HEK293T (cell line): ENCODE measurements around the gene SNX19.

Experiments
- ARNT ChIP-seq: fragments of 450-650 bp; IDR thresholded peaks from 2 replicates; pipeline ENCODE4 v1.6.1; 2017; ENCODE audit warnings: mild to moderate bottlenecking
- ELF4 ChIP-seq: fragments of 450-650 bp; IDR thresholded peaks from 2 replicates; pipeline ENCODE4 v1.6.1; 2017; ENCODE audit warnings: antibody characterized with exemption
- FOXK2 ChIP-seq: fragments of 450-650 bp; IDR thresholded peaks from 2 replicates; pipeline ENCODE4 v1.6.1; 2016; ENCODE audit warnings: mild to moderate bottlenecking
- FOXM1 ChIP-seq: fragments of 450-650 bp; IDR thresholded peaks from 2 replicates; pipeline ENCODE4 v1.6.1; 2017; ENCODE audit warnings: mild to moderate bottlenecking, borderline replicate concordance
- LEF1 ChIP-seq: fragments of 450-650 bp; IDR thresholded peaks from 2 replicates; pipeline ENCODE4 v1.6.1; 2017; ENCODE audit warnings: mild to moderate bottlenecking, borderline replicate concordance
- NFRKB ChIP-seq: fragments of 450-650 bp; IDR thresholded peaks from 2 replicates; pipeline ENCODE4 v1.6.1; 2016; ENCODE audit warnings: mild to moderate bottlenecking, moderate library complexity
- SP1 ChIP-seq: fragments of 450-650 bp; IDR thresholded peaks from 2 replicates; pipeline ENCODE4 v1.6.1; 2017
- SUZ12 ChIP-seq: fragments of 450-650 bp; IDR thresholded peaks from 2 replicates; pipeline ENCODE4 v1.6.1; 2016; ENCODE audit warnings: mild to moderate bottlenecking
- TARDBP ChIP-seq: fragments of 450-650 bp; IDR thresholded peaks from 2 replicates; pipeline ENCODE4 v1.6.1; 2016

- TF ChIP-seq FOXM1 (no peak), SUZ12 (no peak), FOXK2 (no peak), ARNT (no peak), TARDBP (no peak), NFRKB (no peak), LEF1 (no peak), ELF4 (no peak), SP1 (no peak)
Measured at GRCh38 chr11:130831976-130832375, 84.3 kb downstream of the SNX19 start.
